Neural progenitor cell (in vitro differentiated cells): Measurements from ENCODE around the gene CDC5L.

Experiments used
- CTCF ChIP-seq: fragments of 200-600 bp; sonication (generic); IDR thresholded peaks from 2 replicates; pipeline ENCODE4 v1.5.1; 2017; ENCODE audit warnings: antibody characterized with exemption, mild to moderate bottlenecking
- EZH2 ChIP-seq: fragments of 200-600 bp; sonication (generic); IDR thresholded peaks from 2 replicates; pipeline ENCODE4 v1.6.1; 2017; ENCODE audit warnings: antibody characterized with exemption, mild to moderate bottlenecking, moderate library complexity

DNA sequence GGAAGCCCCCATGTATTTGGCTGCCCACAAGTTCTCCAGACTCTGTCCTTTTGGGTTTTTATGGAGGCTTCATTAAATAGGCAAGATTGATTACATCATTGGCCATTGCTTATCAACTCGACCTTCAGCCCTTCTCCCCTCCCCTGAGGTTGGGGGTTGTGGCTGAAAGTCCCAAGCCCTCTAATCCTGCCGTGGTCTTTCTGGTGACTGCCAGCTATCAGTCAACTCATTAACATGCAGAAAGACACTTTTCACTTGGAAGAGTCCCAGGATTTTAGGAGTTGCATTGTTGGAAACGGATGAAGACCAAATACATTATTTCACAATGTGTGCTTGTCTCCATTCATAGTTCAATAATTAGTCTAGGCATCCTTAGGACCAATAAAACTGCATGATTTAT lies 9.5 kb downstream of the CDC5L start:
- TF ChIP-seq CTCF (no peak), EZH2 (no peak)
